Kidney epithelial cell (primary cell): ENCODE results near the gene YJU2. TPM values are rescaled to one million over a fixed set of nuclear protein-coding genes. Genes with fewer than 3 reads are reported as not detected.

Experiments
- DNase-seq: peaks from one replicate; pipeline ENCODE4 v3.0.0-alpha.2; 2010; ENCODE audit warnings: low read depth
- H3K27me3 ChIP-seq: 2 replicates; pipeline ENCODE4 v1.6.0; 2011; ENCODE audit warnings: low read length; ENCODE audit not compliant: control insufficient read depth, insufficient read depth
- H3K36me3 ChIP-seq: 2 replicates; pipeline ENCODE4 v1.5.1; 2011; ENCODE audit warnings: low read length; ENCODE audit not compliant: control insufficient read depth, insufficient read depth
- H3K4me3 ChIP-seq: 2 replicates; pipeline ENCODE4 v1.5.1; 2011; ENCODE audit warnings: low read depth, mild to moderate bottlenecking, control low read depth, low read length
- total RNA-seq: library from RNA; depleted of rRNA; stranded (reverse); fragments of >200 nt; gene quantifications from 2 replicates; pipeline ENCODE4 v1.2.3, GENCODE V29; 2015
- TF ChIP-seq, protein P1 (sequence below): IDR thresholded peaks from 2 replicates; pipeline ENCODE4 v1.5.1; 2011; ENCODE audit warnings: mild to moderate bottlenecking, moderate library complexity, low read length, control low read depth, inconsistent platforms; ENCODE audit not compliant: insufficient read depth, poor library complexity, severe bottlenecking

Gene YJU2
- total RNA-seq, 1 donor from 2014 or later: 33.0 TPM

DNA sequence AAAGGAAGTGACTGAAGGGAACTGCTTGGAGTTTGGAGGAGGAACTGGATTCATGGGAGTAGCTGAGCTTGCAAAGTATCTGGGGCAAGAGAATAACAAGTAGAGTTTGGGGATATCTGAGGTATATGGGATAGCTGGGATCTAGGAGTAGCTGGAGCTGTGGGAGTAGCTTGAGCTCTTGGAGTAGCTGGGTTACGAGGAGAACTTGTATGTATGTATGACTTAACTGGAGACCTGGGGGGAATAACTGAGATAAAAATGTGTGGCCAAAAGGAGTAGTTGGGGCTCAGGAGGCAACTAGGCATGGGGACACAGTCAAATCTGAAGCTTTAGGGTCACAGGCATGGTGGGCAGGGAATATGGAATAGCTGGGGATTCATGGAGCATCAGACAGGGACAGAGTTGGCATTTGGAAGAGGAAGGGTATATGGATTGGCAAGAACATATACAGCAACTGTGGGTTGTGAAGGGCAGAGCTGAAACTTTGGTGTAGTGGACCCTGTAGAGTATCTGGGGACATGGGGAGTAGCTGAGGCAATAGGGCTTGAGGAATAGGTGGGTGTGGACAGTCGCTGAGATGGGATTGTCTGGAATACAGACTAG is 45.8 kb upstream of the YJU2 start:
- Histone ChIP-seq H3K27me3 (peaks cover 34% of the 10 kb centered on the region), H3K36me3 (no peaks in the 10 kb centered on the region), H3K4me3 (no peak overlapping the region)
- TF ChIP-seq, protein P1, sequence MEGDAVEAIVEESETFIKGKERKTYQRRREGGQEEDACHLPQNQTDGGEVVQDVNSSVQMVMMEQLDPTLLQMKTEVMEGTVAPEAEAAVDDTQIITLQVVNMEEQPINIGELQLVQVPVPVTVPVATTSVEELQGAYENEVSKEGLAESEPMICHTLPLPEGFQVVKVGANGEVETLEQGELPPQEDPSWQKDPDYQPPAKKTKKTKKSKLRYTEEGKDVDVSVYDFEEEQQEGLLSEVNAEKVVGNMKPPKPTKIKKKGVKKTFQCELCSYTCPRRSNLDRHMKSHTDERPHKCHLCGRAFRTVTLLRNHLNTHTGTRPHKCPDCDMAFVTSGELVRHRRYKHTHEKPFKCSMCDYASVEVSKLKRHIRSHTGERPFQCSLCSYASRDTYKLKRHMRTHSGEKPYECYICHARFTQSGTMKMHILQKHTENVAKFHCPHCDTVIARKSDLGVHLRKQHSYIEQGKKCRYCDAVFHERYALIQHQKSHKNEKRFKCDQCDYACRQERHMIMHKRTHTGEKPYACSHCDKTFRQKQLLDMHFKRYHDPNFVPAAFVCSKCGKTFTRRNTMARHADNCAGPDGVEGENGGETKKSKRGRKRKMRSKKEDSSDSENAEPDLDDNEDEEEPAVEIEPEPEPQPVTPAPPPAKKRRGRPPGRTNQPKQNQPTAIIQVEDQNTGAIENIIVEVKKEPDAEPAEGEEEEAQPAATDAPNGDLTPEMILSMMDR: no peak
- DNase-seq: no peak

DNA sequence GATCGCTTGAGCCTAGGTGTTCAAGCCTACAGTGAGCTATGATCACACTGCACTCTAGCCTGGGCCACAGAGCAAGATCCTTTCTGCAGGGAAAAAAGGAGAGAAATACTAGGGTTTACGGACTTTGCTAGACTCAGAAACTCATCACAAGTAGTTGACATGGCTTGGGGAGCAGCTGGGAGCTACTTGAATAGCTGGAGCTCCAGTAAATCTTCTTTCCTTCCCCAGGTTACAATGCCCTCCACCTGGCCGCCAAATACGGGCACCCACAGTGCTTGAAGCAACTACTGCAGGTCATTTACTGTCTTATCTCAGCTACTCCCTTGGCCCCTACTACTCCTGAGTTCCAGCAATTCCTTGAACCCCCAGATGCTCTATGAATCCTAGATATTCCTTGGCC is 45.1 kb upstream of the YJU2 start:
- Histone ChIP-seq H3K4me3 (no peak overlapping the region), H3K27me3 (peaks cover 32% of the 10 kb centered on the region), H3K36me3 (no peaks in the 10 kb centered on the region)
- TF ChIP-seq, protein P1: no peak
- no peak for DNase-seq

DNA sequence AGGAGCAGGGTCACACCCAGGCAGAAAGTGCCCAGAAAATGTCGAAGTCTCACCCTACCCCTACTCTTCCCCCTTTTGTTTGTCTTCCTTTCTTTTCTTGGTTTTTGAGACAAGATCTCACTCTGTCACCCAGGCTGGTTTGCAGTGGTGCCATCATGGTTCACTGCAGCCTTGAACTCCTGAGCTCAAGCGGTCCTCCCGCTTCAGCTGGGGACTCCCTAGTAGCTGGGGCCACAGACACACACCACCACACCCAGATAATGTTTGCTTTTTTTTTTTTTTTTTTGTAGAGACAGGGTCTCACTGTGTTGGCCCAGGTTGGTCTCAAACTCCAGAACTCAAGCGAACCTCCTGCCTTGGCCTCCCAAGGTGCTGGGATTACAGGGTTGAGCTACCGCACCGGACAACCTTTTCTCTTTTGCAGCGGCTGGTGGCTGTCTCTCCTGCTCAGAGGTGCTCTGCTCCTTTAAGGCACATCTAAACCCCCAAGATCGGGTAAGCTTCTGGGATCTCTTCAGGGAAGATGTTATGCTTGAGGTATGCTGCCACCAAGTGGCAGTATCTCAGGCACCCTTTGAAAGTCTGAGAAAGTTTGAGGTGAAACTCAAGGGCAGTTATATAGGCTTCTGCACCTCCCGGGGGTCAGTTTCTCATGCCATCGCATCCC is 39.9 kb upstream of the YJU2 start:
- DNase-seq: no peak
- Histone ChIP-seq H3K27me3 (peaks cover under 1% of the 10 kb centered on the region), H3K4me3 (no peak overlapping the region), H3K36me3 (no peaks in the 10 kb centered on the region)
- TF ChIP-seq, protein P1: no peak

DNA sequence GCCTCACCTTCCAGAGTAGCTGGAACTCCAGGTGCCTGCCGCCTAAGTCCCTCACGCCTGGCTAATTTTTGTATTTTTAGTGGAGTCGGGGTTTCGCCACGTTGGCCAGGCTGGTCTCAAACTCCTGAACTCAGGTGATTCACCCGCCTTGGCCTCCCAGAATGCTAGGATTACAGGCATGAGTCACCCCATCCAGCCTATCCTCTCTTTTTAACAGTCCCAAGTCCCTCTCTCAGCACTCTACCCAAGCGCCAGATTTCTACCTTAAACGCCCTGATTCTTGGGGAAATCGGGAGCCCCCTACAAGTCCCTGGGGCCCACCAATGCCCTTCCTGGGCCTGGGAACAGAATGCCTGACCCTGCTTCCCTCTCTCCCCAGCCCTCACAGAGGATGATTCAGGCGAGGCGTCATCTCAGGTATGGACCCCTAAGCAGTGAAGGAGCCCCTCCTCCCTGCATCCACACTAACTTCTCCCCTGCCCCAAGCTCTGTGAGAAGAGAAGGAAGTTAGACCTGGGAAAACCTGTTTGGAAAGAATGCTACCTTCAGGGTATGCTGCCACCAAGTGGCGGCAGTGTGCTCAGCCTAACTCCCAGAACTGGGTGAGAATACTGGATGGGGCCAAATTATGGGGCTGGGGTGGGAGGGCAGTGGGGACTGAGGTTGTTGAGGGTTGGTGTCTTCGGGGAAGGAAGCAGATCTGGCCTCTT is 38.3 kb upstream of the YJU2 start:
- H3K4me3 ChIP-seq: no peak overlapping the region
- TF ChIP-seq, protein P1: peak; percentile 44
- H3K36me3 ChIP-seq: no peaks in the 10 kb centered on the region
- no peak for DNase-seq
- peaks cover 7% of the 10 kb centered on the region for H3K27me3 ChIP-seq

DNA sequence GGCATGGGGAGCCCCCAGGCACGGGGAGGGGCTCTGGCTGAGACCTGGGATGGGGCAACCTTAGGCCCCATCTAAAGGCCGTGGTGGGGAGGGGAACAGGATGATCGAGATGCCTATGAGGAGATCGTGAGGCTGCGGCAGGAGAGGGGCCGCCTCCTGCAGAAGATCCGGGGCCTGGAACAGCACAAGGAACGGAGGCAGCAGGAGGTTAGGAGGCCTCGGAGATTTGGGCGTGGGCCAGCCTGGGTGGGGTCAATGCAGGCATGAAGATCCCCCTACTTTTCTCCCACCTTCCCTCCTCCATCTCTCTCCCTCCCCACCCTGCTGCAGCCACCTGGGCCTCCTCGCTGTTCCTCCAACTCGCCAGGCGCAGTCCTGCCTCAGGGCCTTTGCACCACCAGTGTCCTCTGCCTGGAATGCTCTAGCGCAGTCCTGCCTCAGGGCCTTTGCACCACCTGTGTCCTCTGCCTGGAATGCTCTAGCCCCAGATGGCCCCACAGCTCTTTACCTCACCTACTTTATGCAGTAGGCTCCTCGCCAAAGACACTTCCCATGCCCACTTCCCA is 36.6 kb upstream of the YJU2 start:
- TF ChIP-seq, protein P1: no peak
- Histone ChIP-seq H3K27me3 (peaks cover 14% of the 10 kb centered on the region), H3K36me3 (no peaks in the 10 kb centered on the region), H3K4me3 (no peak overlapping the region)
- DNase-seq: no peak
